Iris pigment epithelial cell (primary cell): ENCODE results near the gene PCSK7.
A peak's percentile ranks its signal among the peaks of the same experiment; 100 is the strongest.
"Not testable (repeated sequence)": the region's sequence is repeated elsewhere in the genome, so short reads cannot be mapped to it uniquely, and the experiment has no call there.

Experiments used
- DNase-seq: peaks from one replicate; pipeline ENCODE4 v3.0.0-alpha.2; 2011; ENCODE audit warnings: low read depth

Gene PCSK7

DNA sequence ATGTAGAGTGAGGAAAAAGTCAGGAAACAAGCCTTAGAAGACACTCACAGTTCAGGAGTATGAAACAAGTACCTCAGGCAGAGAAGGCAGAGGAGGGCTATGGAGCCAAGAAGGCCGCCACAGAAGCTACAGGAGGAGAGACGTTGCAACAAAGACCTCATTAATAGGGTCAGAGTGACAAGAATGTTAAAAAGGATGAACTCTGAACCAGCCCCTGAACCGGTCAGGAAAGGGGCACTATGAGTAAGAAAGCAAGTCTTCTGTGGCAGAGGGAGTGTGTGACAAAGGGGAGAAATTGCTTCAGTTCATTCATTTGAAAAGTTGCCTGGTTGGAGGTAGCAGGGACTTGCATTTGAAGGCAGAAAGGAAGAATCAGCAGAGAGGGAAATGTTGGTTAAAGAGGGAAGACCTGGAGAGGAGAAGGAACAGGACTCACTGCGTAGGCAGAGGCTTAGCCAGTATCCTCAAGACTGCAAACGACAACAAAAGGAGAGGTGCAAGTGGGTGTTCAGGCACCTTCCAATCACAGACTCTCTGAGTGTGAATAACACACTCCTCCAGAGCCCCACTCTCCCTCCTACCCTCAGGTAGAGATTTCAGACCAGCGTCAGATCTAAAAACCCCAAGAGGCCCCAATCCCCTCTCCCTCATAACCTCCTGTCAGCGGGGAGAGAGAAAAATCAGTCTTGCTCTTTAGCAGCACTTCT lies 17.3 kb downstream of the PCSK7 start:
- no peak for DNase-seq

DNA sequence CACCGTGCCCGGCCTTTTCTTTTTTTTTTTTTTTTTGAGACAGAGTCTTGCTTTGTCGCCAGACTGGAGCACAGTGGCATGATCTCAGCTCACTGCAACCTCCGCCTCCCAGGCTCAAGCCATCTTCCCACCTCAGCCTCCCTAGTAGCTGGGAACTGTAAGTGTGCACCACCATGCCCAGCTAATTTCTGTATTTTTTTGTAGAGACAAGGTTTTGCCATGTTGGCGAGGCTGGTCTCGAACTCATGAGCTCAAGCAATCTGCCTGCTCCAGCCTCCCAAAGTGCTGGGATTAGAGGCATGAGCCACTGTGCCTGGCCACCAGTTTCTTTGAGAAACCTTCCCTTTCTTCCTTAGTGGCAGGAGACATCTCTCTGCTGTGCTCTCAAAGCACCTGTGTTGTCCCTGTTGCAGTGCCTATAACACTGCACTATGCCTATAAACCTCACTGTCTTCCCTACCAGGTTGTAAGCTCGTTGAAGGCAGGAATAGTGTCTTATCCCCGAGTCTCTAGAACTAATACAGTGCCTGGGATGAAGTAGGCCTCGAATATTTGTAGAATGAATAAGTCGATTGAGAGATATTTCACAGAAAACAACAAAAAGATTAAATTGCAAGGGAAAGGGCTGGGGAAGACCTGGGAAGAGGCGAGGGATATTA lies 19.0 kb downstream of the PCSK7 start:
- no peak for DNase-seq

DNA sequence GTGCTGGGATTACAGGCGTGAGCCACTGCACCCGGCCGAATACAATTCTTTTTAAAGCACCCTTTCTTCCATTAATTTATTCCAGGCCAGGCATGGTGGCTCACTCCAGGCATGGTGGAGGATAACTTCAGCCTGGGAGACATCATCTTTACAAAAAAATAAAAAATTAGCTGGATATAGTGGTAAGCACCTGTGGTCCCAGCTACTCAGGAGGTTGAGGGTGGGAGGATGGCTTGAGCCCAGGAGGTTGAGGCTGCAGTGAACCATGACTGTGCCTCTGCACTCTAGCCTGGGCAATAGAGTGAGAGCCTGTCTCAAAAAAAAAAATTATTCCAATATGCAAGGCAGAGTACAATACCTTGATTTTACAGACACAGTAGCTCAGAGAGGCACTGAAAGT lies 21.3 kb downstream of the PCSK7 start:
- DNase-seq = no peak

DNA sequence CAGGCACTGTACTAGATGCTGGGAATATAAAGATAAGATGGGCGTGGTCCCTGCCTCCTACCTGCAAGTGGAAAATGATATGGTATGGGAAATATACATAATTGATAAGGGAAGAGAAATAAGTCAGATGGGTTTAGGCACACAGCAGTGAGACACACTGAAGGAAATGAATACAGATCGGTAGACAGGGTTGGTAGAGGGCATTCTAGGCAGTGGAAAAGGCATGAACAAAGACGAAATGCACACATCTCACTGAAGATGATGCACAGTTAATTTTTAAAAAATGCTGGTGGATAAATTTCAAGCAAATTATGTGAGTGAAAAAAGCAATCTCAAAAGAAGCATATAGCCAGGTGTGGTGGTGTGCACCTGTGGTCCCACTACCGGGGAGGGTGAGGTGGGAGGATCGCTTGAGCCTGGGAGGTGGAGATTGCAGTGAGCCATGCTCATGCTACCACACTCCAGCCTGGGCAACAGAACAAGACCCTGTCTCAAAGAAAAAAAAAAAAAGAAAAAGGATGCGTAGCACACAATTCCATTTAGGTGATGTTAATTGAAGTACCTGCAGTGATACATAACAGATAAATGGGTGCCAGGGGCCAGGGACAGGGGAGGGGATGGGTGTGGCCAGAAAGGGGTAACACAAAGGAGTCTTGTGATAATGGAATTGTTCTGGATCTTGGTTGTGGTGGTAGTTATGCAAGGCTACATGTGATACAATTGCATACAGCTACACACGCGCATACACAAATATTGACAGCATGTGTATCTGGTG lies 22.3 kb downstream of the PCSK7 start:
- DNase-seq = peak; percentile 30

DNA sequence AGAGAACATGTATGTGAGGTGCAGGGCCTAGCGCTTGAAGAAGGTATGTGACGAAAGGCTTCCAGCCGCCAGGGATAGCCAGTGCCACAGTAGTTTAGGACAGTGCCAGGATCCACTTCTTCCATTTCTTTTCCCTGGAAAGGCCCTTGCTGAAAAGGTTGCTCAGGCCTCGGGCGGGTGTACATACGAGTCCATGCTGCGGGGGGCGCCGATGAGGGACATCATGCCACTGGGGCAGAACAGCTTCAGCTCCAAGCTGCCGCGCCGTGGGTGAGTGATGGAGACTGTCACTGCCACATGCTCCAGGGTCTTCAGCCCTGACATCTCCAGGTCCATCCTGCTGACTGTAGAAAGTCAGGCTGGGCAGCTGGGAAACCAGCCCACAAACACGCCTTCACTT lies 23.2 kb downstream of the PCSK7 start:
- not testable (repeated sequence) for DNase-seq

DNA sequence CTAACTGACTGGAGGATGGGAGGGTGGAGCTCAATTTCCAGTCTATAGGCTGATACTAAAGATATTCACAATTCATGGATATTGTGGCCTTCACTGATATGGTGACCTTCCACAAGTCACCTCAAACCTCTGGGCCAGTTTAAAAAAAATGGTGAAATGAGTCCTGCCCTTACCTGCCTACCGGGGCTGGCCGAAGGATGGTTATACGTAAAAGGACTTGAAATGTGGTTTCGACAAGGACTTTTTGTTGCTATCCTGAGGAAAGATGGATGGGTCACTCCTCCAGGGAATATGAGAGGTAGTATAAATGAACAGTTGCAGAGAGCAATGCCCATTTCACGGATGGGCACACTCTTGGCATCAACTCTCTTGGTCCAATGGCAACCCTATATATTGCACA lies 24.4 kb downstream of the PCSK7 start:
- DNase-seq = not testable (repeated sequence)

DNA sequence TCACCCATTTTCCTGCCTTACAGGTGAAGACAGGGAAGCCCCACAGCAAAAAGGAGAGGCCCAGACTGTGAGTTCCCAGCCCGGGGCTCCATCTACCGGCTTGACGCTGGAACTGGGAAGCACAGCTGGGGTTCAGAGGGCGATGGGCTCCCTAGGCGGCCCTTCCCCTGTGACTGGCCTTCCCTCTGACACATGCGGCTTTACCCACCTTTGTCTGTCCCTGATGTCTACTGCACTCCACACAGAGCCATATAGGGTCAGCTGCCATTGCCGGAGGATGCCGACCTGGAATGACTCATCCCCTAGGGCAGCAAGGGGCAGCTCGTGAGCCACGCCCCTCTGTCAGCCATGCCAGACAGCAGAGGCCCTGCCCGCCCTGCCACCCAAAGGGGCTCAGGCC lies 25.0 kb downstream of the PCSK7 start:
- not testable (repeated sequence) for DNase-seq

DNA sequence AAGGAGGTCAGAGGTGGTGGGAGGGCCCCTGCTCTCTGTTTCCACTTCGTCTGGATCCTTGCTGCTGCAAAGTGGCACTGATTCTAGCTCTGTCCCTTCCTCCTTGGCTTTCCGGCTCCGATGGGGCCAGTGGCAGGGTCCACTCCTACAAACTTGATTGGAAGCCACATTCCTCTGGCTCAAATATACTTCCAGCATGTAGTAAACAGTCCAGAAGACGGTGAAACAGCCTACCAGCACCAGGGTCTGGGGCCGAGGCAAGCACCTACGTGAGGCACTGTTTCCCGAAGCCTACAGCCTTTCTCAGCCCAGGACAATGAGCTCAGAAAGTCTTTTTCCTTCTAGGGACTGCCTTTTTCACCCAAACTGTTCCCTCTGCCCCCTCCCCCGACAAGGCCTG lies 25.8 kb downstream of the PCSK7 start:
- not testable (repeated sequence) for DNase-seq

DNA sequence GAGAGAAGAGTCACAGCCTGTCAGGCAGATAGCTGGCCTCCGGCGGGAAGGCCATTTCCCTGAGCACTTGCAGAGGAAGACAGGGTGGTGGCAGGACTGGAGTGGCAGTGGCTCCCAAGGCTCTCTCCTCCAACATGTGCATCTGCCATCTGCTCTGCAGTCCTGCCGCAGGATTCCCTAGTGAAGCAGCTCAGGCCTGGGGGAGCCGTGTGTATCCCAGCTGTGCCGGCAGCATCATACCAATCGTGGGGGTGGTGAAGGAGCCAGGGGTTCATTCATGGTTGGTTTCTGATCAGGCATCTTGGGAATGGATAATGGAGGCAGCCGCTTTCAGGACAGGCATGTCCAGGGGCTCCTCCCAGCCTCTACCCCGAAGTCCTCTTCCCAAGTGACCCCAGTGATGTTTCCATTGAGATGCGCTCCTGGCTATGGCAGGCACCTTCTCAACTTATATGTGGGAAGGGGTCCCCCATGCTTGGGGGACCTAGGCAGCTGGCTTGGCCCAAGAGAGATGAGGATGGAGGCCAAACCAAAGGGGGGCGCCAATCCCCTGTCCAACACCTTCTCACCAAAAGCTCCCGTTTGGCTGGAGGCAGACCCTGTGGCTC lies 26.6 kb downstream of the PCSK7 start:
- DNase-seq = no peak

DNA sequence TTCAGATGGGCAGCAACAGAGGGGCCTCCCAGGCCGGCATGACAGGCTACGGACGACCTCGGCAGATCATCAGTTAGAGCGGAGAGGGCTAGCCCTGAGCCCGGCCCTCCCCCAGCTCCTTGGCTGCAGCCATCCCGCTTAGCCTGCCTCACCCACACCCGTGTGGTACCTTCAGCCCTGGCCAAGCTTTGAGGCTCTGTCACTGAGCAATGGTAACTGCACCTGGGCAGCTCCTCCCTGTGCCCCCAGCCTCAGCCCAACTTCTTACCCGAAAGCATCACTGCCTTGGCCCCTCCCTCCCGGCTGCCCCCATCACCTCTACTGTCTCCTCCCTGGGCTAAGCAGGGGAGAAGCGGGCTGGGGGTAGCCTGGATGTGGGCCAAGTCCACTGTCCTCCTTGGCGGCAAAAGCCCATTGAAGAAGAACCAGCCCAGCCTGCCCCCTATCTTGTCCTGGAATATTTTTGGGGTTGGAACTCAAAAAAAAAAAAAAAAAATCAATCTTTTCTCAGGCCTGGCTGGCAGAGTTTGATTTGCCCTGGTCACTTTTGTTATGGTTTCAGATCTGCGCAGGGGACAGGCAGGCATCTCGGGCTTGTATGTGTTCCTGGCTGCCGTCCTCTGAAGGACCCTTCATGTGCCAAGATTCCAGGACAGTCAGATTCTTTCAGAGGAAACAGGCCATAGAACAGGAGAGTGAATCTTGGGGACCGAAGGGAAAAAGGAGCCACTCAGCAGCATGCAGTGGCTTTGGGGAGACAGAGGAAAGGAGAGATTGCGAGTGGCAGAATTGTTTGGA lies 27.4 kb downstream of the PCSK7 start:
- no peak for DNase-seq

DNA sequence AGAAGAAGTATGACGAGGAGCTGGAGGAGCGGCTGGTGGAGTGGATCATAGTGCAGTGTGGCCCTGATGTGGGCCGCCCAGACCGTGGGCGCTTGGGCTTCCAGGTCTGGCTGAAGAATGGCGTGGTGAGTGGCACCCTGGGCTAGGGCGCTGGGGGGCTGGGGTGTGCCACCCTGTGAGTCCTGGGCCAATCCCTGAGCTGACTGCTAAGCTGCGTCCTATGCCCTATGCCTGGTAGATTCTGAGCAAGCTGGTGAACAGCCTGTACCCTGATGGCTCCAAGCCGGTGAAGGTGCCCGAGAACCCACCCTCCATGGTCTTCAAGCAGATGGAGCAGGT lies 28.8 kb downstream of the PCSK7 start:
- DNase-seq = no peak

DNA sequence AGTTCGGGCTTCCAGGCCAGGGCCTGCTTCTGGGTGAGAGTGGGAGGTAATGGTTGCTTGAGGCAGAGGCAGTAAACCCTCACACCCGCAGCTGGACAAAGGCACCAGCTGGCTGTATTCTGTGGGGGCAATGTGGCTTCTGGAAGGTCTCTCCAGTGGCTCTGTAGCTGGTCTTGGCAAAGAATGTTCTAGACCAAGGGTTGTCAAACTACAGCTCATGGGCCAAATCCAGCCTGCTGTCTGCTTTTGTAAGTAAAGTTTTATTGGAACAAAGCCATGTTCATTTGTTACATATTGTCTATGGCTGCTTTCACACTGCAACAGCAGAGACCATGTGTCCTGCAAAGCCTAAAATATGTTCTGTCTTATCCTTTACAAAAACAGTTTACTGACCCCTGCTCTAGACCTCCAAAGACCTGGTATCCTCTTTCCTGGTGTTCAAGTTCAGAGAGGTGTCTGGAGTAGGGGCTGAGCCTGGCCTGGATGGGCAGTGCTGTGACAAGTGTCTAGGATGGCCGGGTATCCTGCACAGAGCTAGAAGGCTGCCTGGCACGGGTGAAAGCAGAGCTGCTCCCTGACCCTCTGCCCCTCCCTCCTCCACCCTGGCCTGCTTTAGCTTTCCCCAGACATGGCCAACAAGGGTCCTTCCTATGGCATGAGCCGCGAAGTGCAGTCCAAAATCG lies 29.3 kb downstream of the PCSK7 start:
- no peak for DNase-seq

DNA sequence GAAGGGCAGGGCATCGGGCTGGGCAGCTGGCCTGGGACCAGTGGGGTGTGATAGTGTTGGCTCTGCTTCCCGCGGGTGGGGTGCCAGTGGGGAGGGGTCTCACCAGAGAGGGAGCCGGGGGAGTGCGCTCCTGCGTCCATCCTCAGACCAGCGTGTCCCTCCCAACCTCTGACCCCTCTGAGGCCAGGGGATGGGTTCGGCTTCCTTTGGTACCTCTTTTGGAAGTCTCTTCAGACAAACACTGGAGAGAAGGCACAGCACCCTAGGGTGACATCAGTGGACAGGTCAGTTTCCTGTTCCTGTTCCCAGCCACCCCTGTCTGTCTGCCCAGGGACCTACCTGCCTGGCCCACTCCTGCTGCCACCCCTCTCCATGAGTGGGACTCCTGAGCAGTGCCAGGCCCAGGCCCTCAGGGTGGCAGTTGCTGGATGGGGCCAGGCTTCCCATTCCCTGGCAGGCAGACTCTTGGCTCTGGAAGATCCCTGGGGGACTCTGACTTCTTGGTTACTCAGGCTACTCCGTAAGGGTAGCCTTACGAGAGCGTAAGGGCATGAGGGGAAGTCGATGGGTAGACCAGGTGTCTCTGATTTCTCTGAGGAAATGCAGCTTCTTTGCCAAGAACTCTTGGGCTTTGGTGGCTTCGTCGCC lies 30.1 kb downstream of the PCSK7 start:
- no peak for DNase-seq

DNA sequence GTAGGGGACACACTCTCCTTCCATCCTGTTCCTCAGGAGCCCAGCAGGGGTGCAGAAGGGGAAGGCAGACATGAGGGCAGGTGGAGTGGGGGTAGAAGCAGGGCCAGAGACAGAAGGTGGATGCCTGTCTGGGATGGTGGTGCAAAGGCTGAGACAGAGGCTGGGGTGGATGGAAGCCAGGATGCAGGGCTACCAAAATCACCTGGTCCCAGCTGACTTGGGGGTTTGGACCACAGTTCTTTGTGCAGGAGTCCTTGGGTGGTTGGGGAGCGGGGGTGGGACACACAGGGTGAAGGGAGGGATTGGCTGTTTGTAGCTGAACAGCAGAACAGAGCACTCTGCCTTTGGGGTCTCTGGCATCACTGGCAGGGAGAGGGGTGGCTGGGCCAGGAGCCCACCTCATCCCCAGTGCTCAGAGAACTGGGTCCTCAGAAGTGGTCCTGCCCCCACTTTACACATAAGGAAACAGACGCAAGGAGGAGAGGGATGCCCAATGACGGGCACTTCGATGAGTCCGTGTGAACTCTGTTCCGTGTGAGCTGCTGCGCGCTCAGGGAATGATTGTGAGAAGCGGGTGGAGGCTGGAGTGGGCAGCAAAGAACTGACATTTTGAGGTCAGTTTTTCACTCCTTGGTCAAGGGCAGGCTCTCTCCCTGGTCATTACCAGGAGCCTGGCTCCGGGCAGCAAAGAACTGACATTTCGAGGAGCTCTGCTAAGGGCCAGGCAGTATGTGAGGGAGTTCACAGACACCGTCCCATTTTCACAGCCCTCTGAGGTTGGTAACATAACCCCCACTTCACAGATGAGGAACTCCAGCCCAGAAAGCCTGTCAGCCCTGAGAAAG lies 30.8 kb downstream of the PCSK7 start:
- no peak for DNase-seq

DNA sequence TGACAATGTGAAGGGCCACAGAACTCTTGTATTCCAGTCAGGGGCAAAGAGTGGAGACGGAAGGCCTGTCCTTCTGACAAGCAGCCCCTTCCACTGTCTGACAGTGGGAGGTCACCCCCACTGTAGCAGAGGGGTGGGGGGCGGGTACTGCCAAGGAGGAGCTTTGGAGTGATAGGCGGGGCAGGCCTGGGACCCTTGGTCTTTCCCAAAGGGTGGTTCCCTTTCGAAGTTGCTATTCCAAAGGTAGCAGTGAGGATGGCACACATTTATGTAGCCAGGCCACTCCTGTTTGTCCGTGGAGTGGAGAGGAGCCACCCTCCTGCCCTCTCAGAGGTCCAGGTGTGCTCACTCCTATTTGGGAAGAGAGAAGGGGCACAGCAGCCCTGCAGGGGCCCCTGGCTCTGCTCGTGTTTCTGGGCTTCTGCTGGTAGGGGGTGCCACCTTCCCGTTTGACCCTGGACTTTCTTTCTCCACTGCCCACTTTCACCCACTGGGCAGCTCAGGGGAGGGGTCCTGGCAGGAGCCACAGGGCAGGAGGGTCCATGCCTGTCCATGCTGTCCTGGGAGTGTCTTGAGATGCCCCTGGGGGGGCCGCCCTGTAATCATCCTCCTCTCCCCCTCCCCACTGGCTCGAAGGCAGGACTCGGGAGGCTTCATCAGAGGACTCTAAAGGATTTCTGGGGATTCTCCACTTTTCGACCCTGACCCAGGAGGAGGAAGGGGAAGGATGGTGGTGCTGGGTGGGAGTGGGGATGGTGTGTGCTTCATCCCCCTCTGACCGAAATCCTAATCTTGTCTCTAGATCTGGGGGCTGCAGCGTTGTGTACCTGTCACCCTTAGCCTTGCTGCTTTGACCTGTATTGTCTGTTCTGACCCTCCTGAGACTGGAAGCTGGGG lies 31.7 kb downstream of the PCSK7 start:
- no peak for DNase-seq

DNA sequence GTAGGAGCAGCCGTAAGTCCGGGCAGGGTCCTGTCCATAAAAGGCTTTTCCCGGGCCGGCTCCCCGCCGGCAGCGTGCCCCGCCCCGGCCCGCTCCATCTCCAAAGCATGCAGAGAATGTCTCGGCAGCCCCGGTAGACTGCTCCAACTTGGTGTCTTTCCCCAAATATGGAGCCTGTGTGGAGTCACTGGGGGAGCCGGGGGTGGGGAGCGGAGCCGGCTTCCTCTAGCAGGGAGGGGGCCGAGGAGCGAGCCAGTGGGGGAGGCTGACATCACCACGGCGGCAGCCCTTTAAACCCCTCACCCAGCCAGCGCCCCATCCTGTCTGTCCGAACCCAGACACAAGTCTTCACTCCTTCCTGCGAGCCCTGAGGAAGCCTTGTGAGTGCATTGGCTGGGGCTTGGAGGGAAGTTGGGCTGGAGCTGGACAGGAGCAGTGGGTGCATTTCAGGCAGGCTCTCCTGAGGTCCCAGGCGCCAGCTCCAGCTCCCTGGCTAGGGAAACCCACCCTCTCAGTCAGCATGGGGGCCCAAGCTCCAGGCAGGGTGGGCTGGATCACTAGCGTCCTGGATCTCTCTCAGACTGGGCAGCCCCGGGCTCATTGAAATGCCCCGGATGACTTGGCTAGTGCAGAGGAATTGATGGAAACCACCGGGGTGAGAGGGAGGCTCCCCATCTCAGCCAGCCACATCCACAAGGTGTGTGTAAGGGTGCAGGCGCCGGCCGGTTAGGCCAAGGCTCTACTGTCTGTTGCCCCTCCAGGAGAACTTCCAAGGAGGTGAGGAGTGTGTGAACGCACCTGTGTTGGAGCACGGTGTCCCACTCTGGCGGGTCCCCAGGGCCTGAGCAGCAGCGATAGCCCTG lies 32.6 kb downstream of the PCSK7 start, which contains the start of gene TAGLN:
TSS of gene TAGLN (plus strand) at position 318 of the 863 bp plus-strand sequence. CDS start 3,644 bp downstream, outside the sequence.
- peak; percentile 94 for DNase-seq

DNA sequence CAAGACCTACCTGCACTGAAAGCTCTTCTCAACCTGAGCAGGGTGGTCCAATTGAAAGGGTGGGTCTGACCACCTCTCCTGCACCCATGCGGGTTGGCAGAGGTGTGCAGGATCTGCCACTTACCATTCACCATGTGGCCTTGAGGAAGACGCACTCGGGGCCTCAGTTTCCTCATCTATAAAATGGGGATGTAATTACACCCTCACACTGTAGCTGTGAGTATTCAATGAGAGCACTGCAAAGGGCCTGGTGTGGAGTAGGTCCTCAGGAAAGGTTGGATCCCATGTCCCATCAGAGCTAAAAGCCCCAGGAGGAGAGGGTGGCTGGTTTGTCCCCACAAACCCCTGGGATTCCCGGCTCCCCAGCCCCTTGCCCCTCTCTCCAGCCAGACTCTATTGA lies 33.3 kb downstream of the PCSK7 start:
- no peak for DNase-seq
